Endodermal cell (in vitro differentiated cells): ENCODE data around the gene APBA2. TPM values are rescaled to one million over a fixed set of nuclear protein-coding genes. Genes with fewer than 3 reads are reported as not detected.

Experiments used
- DNase-seq: peaks from one replicate; pipeline ENCODE4 v3.0.0-alpha.2; 2017
- H3K27ac ChIP-seq: 2 replicates; pipeline ENCODE4 v1.5.1; 2013; ENCODE audit warnings: mild to moderate bottlenecking, low read depth, low read length, moderate library complexity
- H3K27me3 ChIP-seq: 2 replicates; pipeline ENCODE4 v1.6.1; 2013; ENCODE audit warnings: mild to moderate bottlenecking, low read length, moderate library complexity; ENCODE audit not compliant: insufficient read depth, control insufficient read depth, poor library complexity, severe bottlenecking
- H3K36me3 ChIP-seq: 2 replicates; pipeline ENCODE4 v1.7.0; 2013; ENCODE audit warnings: mild to moderate bottlenecking, low read length, moderate library complexity; ENCODE audit not compliant: control insufficient read depth, insufficient read depth
- H3K4me1 ChIP-seq: one replicate; pipeline ENCODE4 v1.7.0; 2013; ENCODE audit warnings: low read length; ENCODE audit not compliant: control insufficient read depth, insufficient read depth
- H3K4me3 ChIP-seq: 2 replicates; pipeline ENCODE4 v1.5.1; 2013; ENCODE audit warnings: mild to moderate bottlenecking, low read length, moderate library complexity
- H3K9ac ChIP-seq: 2 replicates; pipeline ENCODE4 v1.6.1; 2013; ENCODE audit warnings: mild to moderate bottlenecking, low read length, moderate library complexity; ENCODE audit not compliant: poor library complexity, severe bottlenecking; ENCODE audit errors: extremely low read depth
- H3K9me3 ChIP-seq: 2 replicates; pipeline ENCODE4 v1.6.1; 2013; ENCODE audit warnings: mild to moderate bottlenecking, low read length, moderate library complexity; ENCODE audit not compliant: control insufficient read depth
- H3K27ac Mint-ChIP-seq: 2 replicates; pipeline ENCODE4 v1.8.0; 2020; ENCODE audit warnings: mixed read lengths
- H3K27me3 Mint-ChIP-seq: 2 replicates; pipeline ENCODE4 v1.8.0; 2021; ENCODE audit warnings: mild to moderate bottlenecking, mixed read lengths; ENCODE audit not compliant: insufficient read depth
- H3K36me3 Mint-ChIP-seq: 2 replicates; pipeline ENCODE4 v1.8.0; 2020; ENCODE audit warnings: low read depth, mixed read lengths
- H3K4me1 Mint-ChIP-seq: 2 replicates; pipeline ENCODE4 v1.8.0; 2020; ENCODE audit warnings: mixed read lengths
- H3K4me3 Mint-ChIP-seq: 2 replicates; pipeline ENCODE4 v1.8.0; 2020; ENCODE audit warnings: mild to moderate bottlenecking, moderate library complexity, mixed read lengths
- H3K9me3 Mint-ChIP-seq: 2 replicates; pipeline ENCODE4 v1.8.0; 2020; ENCODE audit warnings: mild to moderate bottlenecking, mixed read lengths
- CTCF ChIP-seq: fragments of 200-600 bp; sonication (generic); conservative IDR thresholded peaks from 2 replicates; pipeline ENCODE4 v1.5.0; 2021; ENCODE audit warnings: antibody characterized with exemption, mild to moderate bottlenecking
- WGBS, 2 experiments: methylation state at CpG; one replicate each; pipeline versions ENCODE4 v1.1.5 to v1.1.7; 2013; ENCODE audit warnings: missing lambda C conversion rate in 2 of 2, mixed read lengths in 1 of 2; ENCODE audit not compliant: insufficient coverage in 1 of 2, insufficient read length in 1 of 2; 5-methylcytosine and 5-hydroxymethylcytosine counted together
- total RNA-seq, 2 donors: library from RNA; stranded (reverse); fragmentation: NEBNext Ultra II Directional in 1 of 2; extraction: Animal tissue kit (Norgen Biotek cat#: 25700) in 1 of 2; gene quantifications; 2 replicates in 1 of 2; 3 replicates in 1 of 2; pipeline ENCODE4 v1.2.1, GENCODE V29; 2021

APBA2 gene
- total RNA-seq, 2 donors from 2014 or later = 27.1 to 27.3 TPM

GRCh38 chr15:28909958-28910500 is 24.3 kb downstream of the APBA2 start:
- Mint-ChIP-seq H3K4me3 (no peak overlapping the region), H3K27ac (no peak overlapping the region), H3K27me3 (no peaks in the 10 kb centered on the region), H3K4me1 (no peaks in the 10 kb centered on the region), H3K9me3 (peaks cover 3% of the 10 kb centered on the region), H3K36me3 (peaks cover 7% of the 10 kb centered on the region)
- no peak overlapping the region for H3K27ac ChIP-seq
- 92 to 94% methylated on average over 5 to 7 of the region's 7 CpGs for WGBS, 2 experiments
- H3K9ac ChIP-seq = no peak overlapping the region
- H3K27me3 ChIP-seq = no peaks in the 10 kb centered on the region
- no peaks in the 10 kb centered on the region for H3K9me3 ChIP-seq
- TF ChIP-seq CTCF = no peak
- peak; percentile 26 for DNase-seq
- H3K4me1 ChIP-seq = no peaks in the 10 kb centered on the region
- no peak overlapping the region for H3K4me3 ChIP-seq
- H3K36me3 ChIP-seq = no peaks in the 10 kb centered on the region

- H3K27ac Mint-ChIP-seq = no peak overlapping the region
- peaks cover 3% of the 10 kb centered on the region for H3K9me3 Mint-ChIP-seq
- Histone ChIP-seq H3K9ac (no peak overlapping the region), H3K4me3 (no peak overlapping the region), H3K4me1 (no peaks in the 10 kb centered on the region), H3K36me3 (no peaks in the 10 kb centered on the region), H3K9me3 (no peaks in the 10 kb centered on the region), H3K27me3 (no peaks in the 10 kb centered on the region), H3K27ac (peak overlapping the region; percentile 83)
- peak; percentile 28 for DNase-seq
- H3K27me3 Mint-ChIP-seq = no peaks in the 10 kb centered on the region
- H3K4me3 Mint-ChIP-seq = no peak overlapping the region
- H3K36me3 Mint-ChIP-seq = peaks cover 7% of the 10 kb centered on the region
- no peak for TF ChIP-seq CTCF
- H3K4me1 Mint-ChIP-seq = no peaks in the 10 kb centered on the region
- WGBS, 2 experiments = 70 to 79% methylated on average over 5 to 8 of the region's 8 CpGs
These were observed 25.6 kb downstream of the APBA2 start for GRCh38 chr15:28911310-28911931.

GRCh38 chr15:28912422-28912821 is 26.6 kb downstream of the APBA2 start:
- Histone ChIP-seq H3K9ac (no peak overlapping the region), H3K36me3 (no peaks in the 10 kb centered on the region), H3K9me3 (no peaks in the 10 kb centered on the region), H3K4me3 (no peak overlapping the region), H3K4me1 (no peaks in the 10 kb centered on the region), H3K27ac (no peak overlapping the region), H3K27me3 (no peaks in the 10 kb centered on the region)
- Mint-ChIP-seq H3K27me3 (no peaks in the 10 kb centered on the region), H3K4me3 (no peak overlapping the region), H3K9me3 (no peaks in the 10 kb centered on the region), H3K4me1 (no peaks in the 10 kb centered on the region), H3K27ac (no peak overlapping the region), H3K36me3 (peaks cover 7% of the 10 kb centered on the region)
- 90 to 100% methylated on average over 2 of the region's 2 CpGs for WGBS, 2 experiments
- no peak for TF ChIP-seq CTCF
- peak; percentile 42 for DNase-seq
